GM23338 (cell line): ENCODE measurements around the gene PADI1. TPM values are rescaled to one million over a fixed set of nuclear protein-coding genes. Genes with fewer than 3 reads are reported as not detected.
A peak's percentile ranks its signal among the peaks of the same experiment; 100 is the strongest.

Experiments
- ATAC-seq: fragments of 200-7000 bp; cut with Tn5 transposase; 3 replicates; pipeline ENCODE4 v1.9.1; 2020
- DNase-seq: peaks from one replicate; pipeline ENCODE4 v3.0.0-alpha.2; 2015; ENCODE audit warnings: low spot score
- H2AFZ ChIP-seq: fragments of 200-600 bp; sonication (generic); 2 replicates; pipeline ENCODE4 v1.8.0; 2016; ENCODE audit warnings: antibody characterized with exemption, mild to moderate bottlenecking, moderate library complexity
- H3F3A ChIP-seq: fragments of 200-600 bp; sonication (generic); replicated peaks from 2 replicates; pipeline ENCODE4 v1.8.0; 2017; ENCODE audit warnings: antibody characterized with exemption, mixed run types, low read depth
- H3K27ac ChIP-seq: fragments of 200-600 bp; sonication (generic); 2 replicates; pipeline ENCODE4 v1.6.1; 2016; ENCODE audit warnings: low read depth
- H3K27me3 ChIP-seq: fragments of 200-600 bp; sonication (generic); 2 replicates; pipeline ENCODE4 v1.8.0; 2016; ENCODE audit warnings: mild to moderate bottlenecking, mixed run types, moderate library complexity; ENCODE audit not compliant: insufficient read depth
- H3K36me3 ChIP-seq: fragments of 200-600 bp; sonication (generic); 2 replicates; pipeline ENCODE4 v1.8.0; 2016; ENCODE audit warnings: mild to moderate bottlenecking; ENCODE audit not compliant: insufficient read depth
- H3K4me1 ChIP-seq: fragments of 200-600 bp; sonication (generic); 2 replicates; pipeline ENCODE4 v1.8.0; 2016; ENCODE audit warnings: mild to moderate bottlenecking, moderate library complexity; ENCODE audit not compliant: insufficient read depth
- H3K4me2 ChIP-seq: fragments of 200-600 bp; sonication (generic); 2 replicates; pipeline ENCODE4 v1.7.1; 2017; ENCODE audit warnings: mixed run types
- H3K4me3 ChIP-seq: fragments of 200-600 bp; sonication (generic); 2 replicates; pipeline ENCODE4 v1.6.1; 2016; ENCODE audit warnings: mixed run types
- H3K79me2 ChIP-seq: fragments of 200-600 bp; sonication (generic); replicated peaks from 2 replicates; pipeline ENCODE4 v1.8.0; 2017; ENCODE audit warnings: mild to moderate bottlenecking; ENCODE audit not compliant: insufficient read depth
- H3K9me2 ChIP-seq: fragments of 200-600 bp; sonication (generic); 2 replicates; pipeline ENCODE4 v1.8.0; 2017; ENCODE audit not compliant: insufficient read depth
- H4K20me1 ChIP-seq: fragments of 200-600 bp; sonication (generic); replicated peaks from 2 replicates; pipeline ENCODE4 v1.8.0; 2017; ENCODE audit warnings: mild to moderate bottlenecking; ENCODE audit not compliant: insufficient read depth
- H3K27ac Mint-ChIP-seq: 2 replicates; pipeline ENCODE4 v1.8.0; 2020; ENCODE audit warnings: inconsistent platforms, mild to moderate bottlenecking, moderate library complexity, mixed read lengths
- H3K27me3 Mint-ChIP-seq: 3 replicates; pipeline ENCODE4 v1.8.0; 2022; ENCODE audit warnings: low read depth, mild to moderate bottlenecking, moderate library complexity, mixed read lengths, inconsistent platforms; ENCODE audit not compliant: insufficient read depth, poor library complexity
- H3K36me3 Mint-ChIP-seq: 3 replicates; pipeline ENCODE4 v1.8.0; 2021; ENCODE audit warnings: low read depth, mild to moderate bottlenecking, inconsistent platforms, moderate library complexity, mixed read lengths
- H3K4me1 Mint-ChIP-seq: 3 replicates; pipeline ENCODE4 v1.8.0; 2020; ENCODE audit warnings: mild to moderate bottlenecking, inconsistent platforms, mixed read lengths
- H3K4me3 Mint-ChIP-seq: 3 replicates; pipeline ENCODE4 v1.8.0; 2021; ENCODE audit warnings: moderate library complexity, mild to moderate bottlenecking, inconsistent platforms, mixed read lengths
- H3K9me3 Mint-ChIP-seq: 3 replicates; pipeline ENCODE4 v1.8.0; 2020; ENCODE audit warnings: moderate library complexity, mild to moderate bottlenecking, inconsistent platforms, mixed read lengths
- CREB1 ChIP-seq: fragments of 250-450 bp; sonication (Bioruptor Pico); IDR thresholded peaks from 2 replicates; pipeline ENCODE4 v1.5.0; 2020; ENCODE audit warnings: low read depth, mild to moderate bottlenecking, moderate library complexity
- CTCF ChIP-seq, 2 experiments: fragments of 200-600 bp in 1 of 2; sonication (generic) in 1 of 2; conservative IDR thresholded peaks; 2 replicates each; pipeline versions ENCODE4 v1.5.1 to v1.6.1; 2016 to 2017; ENCODE audit warnings: antibody characterized with exemption in 2 of 2, low read depth in 2 of 2, mild to moderate bottlenecking in 2 of 2, moderate library complexity in 1 of 2
- ETS1 ChIP-seq: IDR thresholded peaks from 2 replicates; pipeline ENCODE4 v1.6.1; 2016; ENCODE audit warnings: antibody characterized with exemption
- EZH2 ChIP-seq: fragments of 200-600 bp; sonication (generic); IDR thresholded peaks from one replicate; pipeline ENCODE4 v1.8.0; 2017; ENCODE audit warnings: antibody characterized with exemption, mild to moderate bottlenecking, low read depth; ENCODE audit not compliant: unreplicated experiment
- EZH2phosphoT487 ChIP-seq: fragments of 200-600 bp; sonication (generic); IDR thresholded peaks from one replicate; pipeline ENCODE4 v1.8.1; 2018; ENCODE audit warnings: antibody characterized with exemption; ENCODE audit not compliant: unreplicated experiment
- NANOG ChIP-seq: IDR thresholded peaks from 2 replicates; pipeline ENCODE4 v1.6.1; 2016; ENCODE audit warnings: antibody characterized with exemption, borderline replicate concordance
- POLR2AphosphoS5 ChIP-seq: IDR thresholded peaks from 2 replicates; pipeline ENCODE4 v1.6.1; 2016; ENCODE audit warnings: antibody characterized with exemption, low read depth
- REST ChIP-seq: IDR thresholded peaks from one replicate; pipeline ENCODE4 v1.6.1; 2018; ENCODE audit warnings: antibody characterized with exemption; ENCODE audit not compliant: unreplicated experiment
- ZNF114 ChIP-seq: fragments of 250-450 bp; sonication (Bioruptor Pico); IDR thresholded peaks from 2 replicates; pipeline ENCODE4 v1.5.0; 2020; ENCODE audit warnings: mild to moderate bottlenecking, moderate library complexity
- ZNF331 ChIP-seq: fragments of 250-450 bp; sonication (Bioruptor Pico); IDR thresholded peaks from 2 replicates; pipeline ENCODE4 v1.5.0; 2020; ENCODE audit warnings: low read depth, mild to moderate bottlenecking, moderate library complexity
- ZNF462 ChIP-seq: fragments of 250-450 bp; sonication (Bioruptor Pico); IDR thresholded peaks from 2 replicates; pipeline ENCODE4 v1.5.0; 2020; ENCODE audit warnings: mild to moderate bottlenecking, moderate library complexity
- polyA plus RNA-seq: library from polyadenylated mRNA; unstranded; fragments of >200 nt; fragmentation: Nextera tagmentation; extraction: Ambion mirVana; gene quantifications from 2 replicates; pipeline ENCODE4 v1.2.1, GENCODE V29; 2016
- total RNA-seq: library from RNA; depleted of rRNA; stranded (reverse); fragments of >200 nt; shearing (Covaris generic); gene quantifications from 2 replicates; pipeline ENCODE4 v1.2.3, GENCODE V29; 2014

PADI1 gene
- total and polyA plus RNA-seq, 2 experiments from 2014 or later: 0.26 to 0.28 TPM

GRCh38 chr1:17161137-17161740 is 43.7 kb upstream of the PADI1 start:
- Histone ChIP-seq H2AFZ (0 out of 2 replicates have a peak overlapping the region, but pooled peaks have one; percentile 23), H3K9me2 (peaks cover 8% of the 10 kb centered on the region; the same call in 1 of the 2 replicates), H3F3A (no peaks in the 10 kb centered on the region), H3K27me3 (no peaks in the 10 kb centered on the region), H3K27ac (no peak overlapping the region), H3K4me1 (peaks cover 12% of the 10 kb centered on the region), H3K4me2 (no peak overlapping the region), H3K79me2 (no peaks in the 10 kb centered on the region), H3K36me3 (no peaks in the 10 kb centered on the region; the same call in 1 of the 2 replicates), H4K20me1 (no peaks in the 10 kb centered on the region), H3K4me3 (no peak overlapping the region)
- H3K4me3 Mint-ChIP-seq: no peak overlapping the region
- H3K9me3 Mint-ChIP-seq: peaks cover 22% of the 10 kb centered on the region
- H3K36me3 Mint-ChIP-seq: peaks cover 14% of the 10 kb centered on the region
- no peak for ATAC-seq
- H3K27ac Mint-ChIP-seq: no peak overlapping the region
- peaks cover 17% of the 10 kb centered on the region for H3K4me1 Mint-ChIP-seq
- peaks cover 8% of the 10 kb centered on the region for H3K27me3 Mint-ChIP-seq
- TF ChIP-seq REST (no peak), EZH2phosphoT487 (no peak), POLR2AphosphoS5 (no peak), ZNF114 (CRISPR knock-in tag) (no peak), NANOG (no peak), ZNF462 (CRISPR knock-in tag) (no peak), ZNF331 (CRISPR knock-in tag) (no peak), EZH2 (no peak), CREB1 (CRISPR knock-in tag) (no peak), ETS1 (no peak), CTCF (conservative IDR thresholded peaks at IDR 0.05; ENCODE audit: low read depth in 2 of 2) (no peak)
- no peak for DNase-seq
